ENCODE measurements around the gene DNAH2.

DNA sequence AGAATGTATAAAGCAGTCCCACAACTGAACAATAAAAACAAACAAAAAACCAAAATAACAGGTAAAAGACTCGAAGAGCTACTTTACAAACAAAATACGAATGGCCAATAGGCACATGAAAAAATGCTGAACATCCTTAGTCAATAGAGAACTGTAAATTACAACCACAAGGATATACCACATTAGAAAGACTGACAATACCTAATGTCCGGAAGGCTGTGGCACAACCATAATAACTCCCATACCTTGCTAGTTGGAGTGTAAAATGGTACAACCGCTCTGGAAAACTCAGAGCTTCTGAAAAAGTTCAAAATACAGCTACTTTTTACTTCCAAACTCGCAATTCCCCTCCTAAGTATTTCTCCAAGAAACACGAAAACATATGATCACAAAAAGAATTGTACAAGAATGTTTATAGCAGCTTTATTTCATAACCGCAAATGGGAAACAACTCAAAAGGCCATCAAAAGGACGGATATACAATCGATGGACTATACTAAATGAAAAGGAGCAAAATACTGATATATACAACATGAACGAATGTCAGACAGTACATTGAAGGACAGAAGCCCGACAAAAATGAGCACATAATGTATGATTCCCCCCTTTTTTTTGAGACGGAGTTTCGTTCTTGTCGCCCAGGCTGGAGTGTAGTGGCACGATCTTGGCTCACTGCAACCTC is 32.6 kb upstream of the DNAH2 start:
- TF ChIP-seq, protein P1, sequence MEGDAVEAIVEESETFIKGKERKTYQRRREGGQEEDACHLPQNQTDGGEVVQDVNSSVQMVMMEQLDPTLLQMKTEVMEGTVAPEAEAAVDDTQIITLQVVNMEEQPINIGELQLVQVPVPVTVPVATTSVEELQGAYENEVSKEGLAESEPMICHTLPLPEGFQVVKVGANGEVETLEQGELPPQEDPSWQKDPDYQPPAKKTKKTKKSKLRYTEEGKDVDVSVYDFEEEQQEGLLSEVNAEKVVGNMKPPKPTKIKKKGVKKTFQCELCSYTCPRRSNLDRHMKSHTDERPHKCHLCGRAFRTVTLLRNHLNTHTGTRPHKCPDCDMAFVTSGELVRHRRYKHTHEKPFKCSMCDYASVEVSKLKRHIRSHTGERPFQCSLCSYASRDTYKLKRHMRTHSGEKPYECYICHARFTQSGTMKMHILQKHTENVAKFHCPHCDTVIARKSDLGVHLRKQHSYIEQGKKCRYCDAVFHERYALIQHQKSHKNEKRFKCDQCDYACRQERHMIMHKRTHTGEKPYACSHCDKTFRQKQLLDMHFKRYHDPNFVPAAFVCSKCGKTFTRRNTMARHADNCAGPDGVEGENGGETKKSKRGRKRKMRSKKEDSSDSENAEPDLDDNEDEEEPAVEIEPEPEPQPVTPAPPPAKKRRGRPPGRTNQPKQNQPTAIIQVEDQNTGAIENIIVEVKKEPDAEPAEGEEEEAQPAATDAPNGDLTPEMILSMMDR (IDR thresholded peaks at IDR 0.05), result no peak
- TF ChIP-seq REST (IDR thresholded peaks at IDR 0.05; ENCODE audit: low read depth, low read length), result no peak
- TF ChIP-seq, protein P2, sequence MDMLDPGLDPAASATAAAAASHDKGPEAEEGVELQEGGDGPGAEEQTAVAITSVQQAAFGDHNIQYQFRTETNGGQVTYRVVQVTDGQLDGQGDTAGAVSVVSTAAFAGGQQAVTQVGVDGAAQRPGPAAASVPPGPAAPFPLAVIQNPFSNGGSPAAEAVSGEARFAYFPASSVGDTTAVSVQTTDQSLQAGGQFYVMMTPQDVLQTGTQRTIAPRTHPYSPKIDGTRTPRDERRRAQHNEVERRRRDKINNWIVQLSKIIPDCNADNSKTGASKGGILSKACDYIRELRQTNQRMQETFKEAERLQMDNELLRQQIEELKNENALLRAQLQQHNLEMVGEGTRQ (IDR thresholded peaks at IDR 0.05; ENCODE audit: borderline replicate concordance, low read depth, low read length), result no peak
- no peak for TF ChIP-seq EP300 (IDR thresholded peaks at IDR 0.05; ENCODE audit: borderline replicate concordance in 1 of 2, low read depth in 1 of 2, low read length in 1 of 2)
- TF ChIP-seq YY1 (IDR thresholded peaks at IDR 0.05; ENCODE audit: low read depth), result no peak
- no peak for TF ChIP-seq NFIC (IDR thresholded peaks at IDR 0.05; ENCODE audit: borderline replicate concordance)
- TF ChIP-seq GABPA (IDR thresholded peaks at IDR 0.05; ENCODE audit: low read depth), result no peak
- TF ChIP-seq, protein P3, sequence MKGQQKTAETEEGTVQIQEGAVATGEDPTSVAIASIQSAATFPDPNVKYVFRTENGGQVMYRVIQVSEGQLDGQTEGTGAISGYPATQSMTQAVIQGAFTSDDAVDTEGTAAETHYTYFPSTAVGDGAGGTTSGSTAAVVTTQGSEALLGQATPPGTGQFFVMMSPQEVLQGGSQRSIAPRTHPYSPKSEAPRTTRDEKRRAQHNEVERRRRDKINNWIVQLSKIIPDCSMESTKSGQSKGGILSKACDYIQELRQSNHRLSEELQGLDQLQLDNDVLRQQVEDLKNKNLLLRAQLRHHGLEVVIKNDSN (IDR thresholded peaks at IDR 0.05; ENCODE audit: borderline replicate concordance, low read depth), result no peak
- TF ChIP-seq TAF1 (IDR thresholded peaks at IDR 0.05; ENCODE audit: borderline replicate concordance, low read depth, low read length), result no peak
- TF ChIP-seq RAD21 (IDR thresholded peaks at IDR 0.05; ENCODE audit: low read length), result no peak

All from SK-N-SH (cell line).